GM18511 (cell line): ENCODE measurements around the gene RAD51B.
"Not testable (repeated sequence)": the region's sequence is repeated elsewhere in the genome, so short reads cannot be mapped to it uniquely, and the experiment has no call there.

Source experiments
- ATAC-seq: cut with Tn5 transposase; IDR thresholded peaks from one replicate; pipeline ENCODE4 v1.9.1; 2021; ENCODE audit warnings: mild to moderate bottlenecking, moderate library complexity; ENCODE audit not compliant: unreplicated experiment

Gene RAD51B

GRCh38 chr14:67977434-67978034 is 158.0 kb downstream of the RAD51B start:
- no peak for ATAC-seq

- no peak for ATAC-seq
Observed at GRCh38 chr14:67978749-67979148, 159.2 kb downstream of the RAD51B start.

GRCh38 chr14:67982711-67983608 is 163.4 kb downstream of the RAD51B start:
- no peak for ATAC-seq

- ATAC-seq: no peak
Observed at GRCh38 chr14:67984274-67984673, 164.7 kb downstream of the RAD51B start.

GRCh38 chr14:67986131-67986841 is 166.7 kb downstream of the RAD51B start:
- ATAC-seq: no peak

GRCh38 chr14:67987606-67988005 is 168.0 kb downstream of the RAD51B start:
- ATAC-seq: no peak

- ATAC-seq: not testable (repeated sequence)
Observed at GRCh38 chr14:67988210-67988609, 168.6 kb downstream of the RAD51B start.

- ATAC-seq: no peak
Observed at GRCh38 chr14:67990576-67990975, 171.0 kb downstream of the RAD51B start.

GRCh38 chr14:67994531-67994930 is 175.0 kb downstream of the RAD51B start:
- ATAC-seq: no peak

- ATAC-seq: no peak
Observed at GRCh38 chr14:67996235-67996634, 176.7 kb downstream of the RAD51B start.

GRCh38 chr14:67998834-67999233 is 179.3 kb downstream of the RAD51B start:
- ATAC-seq: no peak

GRCh38 chr14:67999290-67999689 is 179.7 kb downstream of the RAD51B start:
- ATAC-seq: no peak

- no peak for ATAC-seq
Observed at GRCh38 chr14:67999705-68000384, 180.3 kb downstream of the RAD51B start.

- no peak for ATAC-seq
Observed at GRCh38 chr14:68000511-68000910, 180.9 kb downstream of the RAD51B start.

- ATAC-seq: no peak
Observed at GRCh38 chr14:68008491-68008890, 188.9 kb downstream of the RAD51B start.

- no peak for ATAC-seq
Observed at GRCh38 chr14:68011406-68012028, 191.9 kb downstream of the RAD51B start.

GRCh38 chr14:68012871-68013270 is 193.3 kb downstream of the RAD51B start:
- no peak for ATAC-seq

GRCh38 chr14:68013326-68013725 is 193.7 kb downstream of the RAD51B start:
- no peak for ATAC-seq

- no peak for ATAC-seq
Observed at GRCh38 chr14:68014771-68015170, 195.2 kb downstream of the RAD51B start.

- ATAC-seq: no peak
Observed at GRCh38 chr14:68015356-68016254, 196.0 kb downstream of the RAD51B start.
